ENCODE measurements around the gene PPIH. TPM values are rescaled to one million over a fixed set of nuclear protein-coding genes. Genes with fewer than 3 reads are reported as not detected.

PPIH gene
- total RNA-seq, 6 experiments from 2014 or later = 8.1 to 14.9 (median 9.2) TPM

- intact Hi-C loops (cut with DNase I) = no loop called here
- DNase-seq (no peak), ATAC-seq (no peak)
- no peak overlapping the region for H3K4me3 ChIP-seq
- H3K27ac ChIP-seq = no peak overlapping the region
- no peaks in the 10 kb centered on the region for H3K27me3 ChIP-seq
- TF ChIP-seq POLR2A (IDR thresholded peaks at IDR 0.05) = no peak
- no peak for TF ChIP-seq CTCF (IDR thresholded peaks at IDR 0.05)
- H3K4me1 ChIP-seq = no peaks in the 10 kb centered on the region
- no peaks in the 10 kb centered on the region for H3K9me3 ChIP-seq
- H3K36me3 ChIP-seq = no peaks in the 10 kb centered on the region
These were observed 19.1 kb upstream of the PPIH start for GRCh38 chr1:42639116-42639515.

GRCh38 chr1:42646056-42646455 lies 12.2 kb upstream of the PPIH start:
- 92% methylated on average over 2 of the region's 2 CpGs for WGBS (ENCODE audit: insufficient coverage, low coverage, low lambda C conversion rate, missing lambda C conversion rate)
- ATAC-seq = no peak
- no peak overlapping the region for H3K4me3 ChIP-seq
- H3K4me1 ChIP-seq = no peaks in the 10 kb centered on the region
- no peak overlapping the region for H3K27ac ChIP-seq
- TF ChIP-seq CTCF (IDR thresholded peaks at IDR 0.05) = no peak
- TF ChIP-seq POLR2A (IDR thresholded peaks at IDR 0.05) = no peak
- no peak for DNase-seq
- intact Hi-C loops (cut with DNase I) = no loop called here
- H3K27me3 ChIP-seq = no peaks in the 10 kb centered on the region
- H3K36me3 ChIP-seq = no peaks in the 10 kb centered on the region
- no peaks in the 10 kb centered on the region for H3K9me3 ChIP-seq

- Histone ChIP-seq H3K36me3 (peaks cover 0 to 5% (median 0%) of the 10 kb centered on the region in 4 donors), H3K9me3 (no peaks in the 10 kb centered on the region), H3K4me3 (peak overlapping the region in 1 of 3 donors; percentile 89), H3K4me1 (peaks cover 0 to 12% (median 2%) of the 10 kb centered on the region in 4 donors), H3K27me3 (no peaks in the 10 kb centered on the region), H3K27ac (no peak overlapping the region)
- no peak for DNase-seq
- intact Hi-C loops (cut with DNase I) = no loop called here
- no peak for ATAC-seq
- WGBS (ENCODE audit: insufficient coverage, low coverage, low lambda C conversion rate, missing lambda C conversion rate) = 77% methylated on average over 4 of the region's 5 CpGs
- no peak for TF ChIP-seq POLR2A (IDR thresholded peaks at IDR 0.05)
- TF ChIP-seq CTCF (IDR thresholded peaks at IDR 0.05) = no peak
These were observed 1.0 kb upstream of the PPIH start for GRCh38 chr1:42657201-42657600.

GRCh38 chr1:42658877-42659337 lies 684 bp downstream of the PPIH start:
- Histone ChIP-seq H3K27ac (no peak overlapping the region), H3K4me3 (peak overlapping the region; percentile 81 to 89 (median 84)), H3K27me3 (no peaks in the 10 kb centered on the region), H3K36me3 (peaks cover 0 to 10% (median 0%) of the 10 kb centered on the region in 4 donors), H3K9me3 (no peaks in the 10 kb centered on the region), H3K4me1 (peaks cover 0 to 12% (median 2%) of the 10 kb centered on the region in 4 donors)
- no peak for ATAC-seq
- WGBS (ENCODE audit: insufficient coverage, low coverage, low lambda C conversion rate, missing lambda C conversion rate) = 8% methylated on average over 15 of the region's 20 CpGs
- intact Hi-C loops (cut with DNase I) = no loop called here
- TF ChIP-seq CTCF (IDR thresholded peaks at IDR 0.05) (no peak), POLR2A (IDR thresholded peaks at IDR 0.05) (no peak)
- no peak for DNase-seq
